ENCODE data around the gene FGF12.

Gene FGF12

GRCh38 chr3:192237992-192238608 is 489.2 kb downstream of the FGF12 start:
- no peak overlapping the region for H3K23ac ChIP-seq (ENCODE audit: low read depth, low read length, poor library complexity)
- H3K27ac ChIP-seq (replicated peaks; ENCODE audit: low read length): no peak overlapping the region
- H4K8ac ChIP-seq (ENCODE audit: low read depth, low read length): no peak overlapping the region
- H3K9ac ChIP-seq (ENCODE audit: low read depth, low read length, poor library complexity): no peak overlapping the region
- no peaks in the 10 kb centered on the region for H3K36me3 ChIP-seq (replicated peaks in 1 of 2; ENCODE audit: control insufficient read depth in 2 of 2, insufficient read depth in 2 of 2, low read length in 2 of 2)
- H3K14ac ChIP-seq (ENCODE audit: low read length): no peak overlapping the region
- H2AFZ ChIP-seq (ENCODE audit: low read length): no peak overlapping the region
- WGBS, 2 donors (ENCODE audit: extremely low coverage in 2 of 2, insufficient read length in 2 of 2, insufficient replicate concordance in 1 of 2): no CpG with 5 or more reads among the region's 4 CpGs
- no peak overlapping the region for H3K4ac ChIP-seq (ENCODE audit: low read length)
- H3K4me2 ChIP-seq (ENCODE audit: insufficient read depth, low read length, poor library complexity, severe bottlenecking): no peak overlapping the region
- no peak overlapping the region for H2BK5ac ChIP-seq (ENCODE audit: low read length)
- no peak overlapping the region for H2AK5ac ChIP-seq (ENCODE audit: low read depth, low read length)
- H2BK120ac ChIP-seq (ENCODE audit: low read depth, low read length): no peak overlapping the region
- no peak overlapping the region for H3K18ac ChIP-seq (ENCODE audit: low read length)
- no peak for DNase-seq (ENCODE audit: low spot score)
- H3K4me3 ChIP-seq (ENCODE audit: low read length in 2 of 2): no peak overlapping the region
- H4K91ac ChIP-seq (ENCODE audit: low read depth, low read length, poor library complexity): no peak overlapping the region
- no peaks in the 10 kb centered on the region for H3K9me3 ChIP-seq (replicated peaks in 1 of 2; ENCODE audit: control insufficient read depth in 2 of 2, insufficient read depth in 1 of 2, low read depth in 1 of 2, low read length in 2 of 2)
- H2BK12ac ChIP-seq (ENCODE audit: low read length): no peak overlapping the region
- H3K27me3 ChIP-seq (ENCODE audit: control insufficient read depth in 3 of 3, insufficient read depth in 3 of 3, low read depth in 1 of 3, low read length in 3 of 3): no peaks in the 10 kb centered on the region
- H3K4me1 ChIP-seq (ENCODE audit: control insufficient read depth in 2 of 2, insufficient read depth in 1 of 2, low read depth in 1 of 2, low read length in 2 of 2): peaks cover 0 to 3% of the 10 kb centered on the region in 2 donors
- H3K79me1 ChIP-seq (ENCODE audit: low read depth, low read length): no peaks in the 10 kb centered on the region
- H2BK15ac ChIP-seq (ENCODE audit: low read length): no peak overlapping the region

DNA sequence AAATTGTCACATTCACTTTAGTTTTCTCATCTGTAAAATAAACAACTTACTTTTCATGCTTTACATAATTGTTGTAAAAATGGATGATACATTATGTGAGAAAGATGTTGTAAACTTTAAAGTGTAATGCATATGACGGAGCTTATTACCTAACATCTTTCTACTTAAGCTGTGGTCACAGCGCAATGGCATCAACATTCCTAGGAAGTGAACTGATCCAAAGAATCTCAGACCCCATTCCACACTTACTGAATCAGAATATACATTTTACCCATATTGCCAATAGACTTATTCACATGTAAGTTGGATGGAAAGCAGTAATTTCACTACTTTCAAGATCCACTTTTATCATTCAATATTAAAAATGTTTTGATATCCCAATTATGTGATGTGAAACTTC is 497.5 kb downstream of the FGF12 start:
- no peak for DNase-seq (ENCODE audit: low spot score)
- Histone ChIP-seq H2AFZ (ENCODE audit: low read length) (no peak overlapping the region), H2BK120ac (ENCODE audit: low read depth, low read length) (no peak overlapping the region), H3K23ac (ENCODE audit: low read depth, low read length, poor library complexity) (no peak overlapping the region), H3K4ac (ENCODE audit: low read length) (no peak overlapping the region), H3K79me1 (ENCODE audit: low read depth, low read length) (no peaks in the 10 kb centered on the region), H4K8ac (ENCODE audit: low read depth, low read length) (no peak overlapping the region), H3K4me2 (ENCODE audit: insufficient read depth, low read length, poor library complexity, severe bottlenecking) (no peak overlapping the region), H3K27me3 (ENCODE audit: control insufficient read depth in 3 of 3, insufficient read depth in 3 of 3, low read depth in 1 of 3, low read length in 3 of 3) (no peaks in the 10 kb centered on the region), H4K91ac (ENCODE audit: low read depth, low read length, poor library complexity) (no peak overlapping the region), H2BK5ac (ENCODE audit: low read length) (no peak overlapping the region), H2AK5ac (ENCODE audit: low read depth, low read length) (no peak overlapping the region), H3K18ac (ENCODE audit: low read length) (no peak overlapping the region), H2BK15ac (ENCODE audit: low read length) (no peak overlapping the region), H3K9ac (ENCODE audit: low read depth, low read length, poor library complexity) (no peak overlapping the region), H3K4me3 (ENCODE audit: low read length in 2 of 2) (no peak overlapping the region), H3K27ac (replicated peaks; ENCODE audit: low read length) (no peak overlapping the region), H3K14ac (ENCODE audit: low read length) (no peak overlapping the region), H3K9me3 (replicated peaks in 1 of 2; ENCODE audit: control insufficient read depth in 2 of 2, insufficient read depth in 1 of 2, low read depth in 1 of 2, low read length in 2 of 2) (peaks cover 0 to 2% of the 10 kb centered on the region in 2 donors), H3K36me3 (replicated peaks in 1 of 2; ENCODE audit: control insufficient read depth in 2 of 2, insufficient read depth in 2 of 2, low read length in 2 of 2) (no peaks in the 10 kb centered on the region), H3K4me1 (ENCODE audit: control insufficient read depth in 2 of 2, insufficient read depth in 1 of 2, low read depth in 1 of 2, low read length in 2 of 2) (no peaks in the 10 kb centered on the region), H2BK12ac (ENCODE audit: low read length) (no peak overlapping the region)
- WGBS, 2 donors (ENCODE audit: extremely low coverage in 2 of 2, insufficient read length in 2 of 2, insufficient replicate concordance in 1 of 2): no CpG with 5 or more reads among the region's 2 CpGs

DNA sequence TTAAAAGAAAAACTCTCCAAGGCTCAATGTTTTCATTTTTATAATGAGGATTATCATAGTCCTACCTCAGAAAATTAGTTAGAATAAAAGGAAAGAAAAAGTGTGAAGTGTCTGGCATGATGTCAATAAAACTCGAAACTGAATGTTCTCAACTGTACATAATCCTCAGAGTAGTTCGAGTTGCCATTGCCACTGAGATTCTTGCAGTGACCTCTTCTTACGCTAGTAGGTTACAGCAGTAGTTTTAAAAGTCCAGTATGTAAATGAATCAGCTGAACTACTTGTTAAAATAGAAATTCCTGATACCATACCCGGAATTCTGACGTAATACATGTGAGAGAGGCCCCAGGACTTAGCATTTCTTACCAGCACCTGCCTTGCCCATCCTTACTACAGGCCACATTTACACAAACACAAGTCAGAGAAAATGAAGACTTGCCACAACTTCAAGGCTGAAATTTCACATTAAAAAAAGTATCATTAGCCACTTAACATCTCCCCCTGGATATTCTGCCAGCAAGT is 502.6 kb downstream of the FGF12 start:
- no peak for DNase-seq (ENCODE audit: low spot score)
- Histone ChIP-seq H2AFZ (ENCODE audit: low read length) (no peak overlapping the region), H3K27ac (replicated peaks; ENCODE audit: low read length) (no peak overlapping the region), H2BK120ac (ENCODE audit: low read depth, low read length) (no peak overlapping the region), H3K18ac (ENCODE audit: low read length) (no peak overlapping the region), H2AK5ac (ENCODE audit: low read depth, low read length) (no peak overlapping the region), H3K4ac (ENCODE audit: low read length) (no peak overlapping the region), H2BK12ac (ENCODE audit: low read length) (no peak overlapping the region), H3K4me3 (ENCODE audit: low read length in 2 of 2) (no peak overlapping the region), H3K14ac (ENCODE audit: low read length) (no peak overlapping the region), H4K91ac (ENCODE audit: low read depth, low read length, poor library complexity) (no peak overlapping the region), H3K9ac (ENCODE audit: low read depth, low read length, poor library complexity) (no peak overlapping the region), H3K23ac (ENCODE audit: low read depth, low read length, poor library complexity) (no peak overlapping the region), H3K79me1 (ENCODE audit: low read depth, low read length) (no peaks in the 10 kb centered on the region), H3K27me3 (ENCODE audit: control insufficient read depth in 3 of 3, insufficient read depth in 3 of 3, low read depth in 1 of 3, low read length in 3 of 3) (no peaks in the 10 kb centered on the region), H3K4me1 (ENCODE audit: control insufficient read depth in 2 of 2, insufficient read depth in 1 of 2, low read depth in 1 of 2, low read length in 2 of 2) (no peaks in the 10 kb centered on the region), H3K9me3 (replicated peaks in 1 of 2; ENCODE audit: control insufficient read depth in 2 of 2, insufficient read depth in 1 of 2, low read depth in 1 of 2, low read length in 2 of 2) (peaks cover 0 to 2% of the 10 kb centered on the region in 2 donors), H2BK5ac (ENCODE audit: low read length) (no peak overlapping the region), H4K8ac (ENCODE audit: low read depth, low read length) (no peak overlapping the region), H2BK15ac (ENCODE audit: low read length) (no peak overlapping the region), H3K36me3 (replicated peaks in 1 of 2; ENCODE audit: control insufficient read depth in 2 of 2, insufficient read depth in 2 of 2, low read length in 2 of 2) (no peaks in the 10 kb centered on the region), H3K4me2 (ENCODE audit: insufficient read depth, low read length, poor library complexity, severe bottlenecking) (no peak overlapping the region)
- WGBS, 2 donors (ENCODE audit: extremely low coverage in 2 of 2, insufficient read length in 2 of 2, insufficient replicate concordance in 1 of 2): no CpG with 5 or more reads among the region's 5 CpGs

DNA sequence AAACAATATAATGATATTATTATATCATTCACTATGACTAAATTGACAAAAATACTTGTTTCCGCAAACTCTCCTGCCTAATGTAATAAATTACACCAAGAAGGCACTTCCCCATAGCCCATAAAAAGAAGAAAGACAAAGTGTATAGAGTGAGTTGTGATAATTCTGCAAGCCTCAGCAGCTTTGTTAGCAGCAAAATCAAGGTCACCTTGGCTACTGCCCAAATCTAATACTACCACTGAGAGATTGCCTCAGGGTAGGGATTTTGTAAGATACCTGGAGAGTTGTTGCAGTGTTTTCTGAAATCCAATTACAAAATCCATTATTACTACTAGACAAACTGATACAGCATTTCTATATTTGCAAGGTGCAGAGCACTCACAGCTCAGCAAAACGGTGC is 503.5 kb downstream of the FGF12 start:
- Histone ChIP-seq H3K4me3 (ENCODE audit: low read length in 2 of 2) (no peak overlapping the region), H3K9ac (ENCODE audit: low read depth, low read length, poor library complexity) (no peak overlapping the region), H3K27ac (replicated peaks; ENCODE audit: low read length) (no peak overlapping the region), H3K36me3 (replicated peaks in 1 of 2; ENCODE audit: control insufficient read depth in 2 of 2, insufficient read depth in 2 of 2, low read length in 2 of 2) (no peaks in the 10 kb centered on the region), H3K18ac (ENCODE audit: low read length) (no peak overlapping the region), H4K91ac (ENCODE audit: low read depth, low read length, poor library complexity) (no peak overlapping the region), H3K4me1 (ENCODE audit: control insufficient read depth in 2 of 2, insufficient read depth in 1 of 2, low read depth in 1 of 2, low read length in 2 of 2) (no peaks in the 10 kb centered on the region), H3K9me3 (replicated peaks in 1 of 2; ENCODE audit: control insufficient read depth in 2 of 2, insufficient read depth in 1 of 2, low read depth in 1 of 2, low read length in 2 of 2) (peaks cover 0 to 2% of the 10 kb centered on the region in 2 donors), H3K79me1 (ENCODE audit: low read depth, low read length) (no peaks in the 10 kb centered on the region), H4K8ac (ENCODE audit: low read depth, low read length) (no peak overlapping the region), H3K23ac (ENCODE audit: low read depth, low read length, poor library complexity) (no peak overlapping the region), H3K4me2 (ENCODE audit: insufficient read depth, low read length, poor library complexity, severe bottlenecking) (no peak overlapping the region), H2BK12ac (ENCODE audit: low read length) (no peak overlapping the region), H3K4ac (ENCODE audit: low read length) (no peak overlapping the region), H2BK5ac (ENCODE audit: low read length) (no peak overlapping the region), H2BK120ac (ENCODE audit: low read depth, low read length) (no peak overlapping the region), H3K27me3 (ENCODE audit: control insufficient read depth in 3 of 3, insufficient read depth in 3 of 3, low read depth in 1 of 3, low read length in 3 of 3) (no peaks in the 10 kb centered on the region), H2BK15ac (ENCODE audit: low read length) (no peak overlapping the region), H3K14ac (ENCODE audit: low read length) (no peak overlapping the region), H2AFZ (ENCODE audit: low read length) (no peak overlapping the region), H2AK5ac (ENCODE audit: low read depth, low read length) (no peak overlapping the region)
- WGBS, 2 donors (ENCODE audit: extremely low coverage in 2 of 2, insufficient read length in 2 of 2, insufficient replicate concordance in 1 of 2): no CpG with 5 or more reads among the region's 2 CpGs
- no peak for DNase-seq (ENCODE audit: low spot score)
